Ishikawa (cell line): ENCODE results near the gene NUMB.

Experiments
- EP300 ChIP-seq: IDR thresholded peaks from 2 replicates; pipeline ENCODE4 v1.6.1; 2012; ENCODE audit warnings: borderline replicate concordance
- TAF1 ChIP-seq: IDR thresholded peaks from 2 replicates; pipeline ENCODE4 v1.6.1; 2012; ENCODE audit warnings: low read depth, mild to moderate bottlenecking
- YY1 ChIP-seq: IDR thresholded peaks from 2 replicates; pipeline ENCODE4 v1.6.1; 2012; ENCODE audit warnings: low read depth
- ZBTB7A ChIP-seq: IDR thresholded peaks from 2 replicates; pipeline ENCODE4 v1.6.1; 2012; ENCODE audit warnings: low read depth

DNA sequence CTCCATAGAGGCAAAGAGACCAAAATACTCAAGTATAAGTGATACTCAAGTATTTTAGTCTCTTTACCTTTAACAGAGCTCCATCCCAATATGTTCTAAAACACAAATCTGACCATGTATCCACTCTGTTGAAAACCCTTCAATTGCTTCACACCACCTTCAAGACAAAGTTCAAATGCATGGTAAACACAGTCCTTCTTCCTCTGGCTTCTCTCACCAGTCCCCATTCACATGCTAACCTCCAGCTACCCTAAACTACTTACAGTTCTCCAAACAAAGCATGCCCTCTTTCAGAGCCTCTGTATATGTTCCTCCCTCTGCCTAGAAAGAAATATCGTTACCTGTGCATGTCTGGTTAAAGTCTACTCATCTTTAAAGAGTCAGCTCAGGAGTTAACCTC, 100.2 kb downstream of the NUMB start:
- TF ChIP-seq ZBTB7A (no peak), TAF1 (no peak), EP300 (no peak), YY1 (no peak)
